IPS-15b (cell line): Measurements from ENCODE around the gene TTC39C.

Source experiments
- H3K27me3 ChIP-seq: one replicate; pipeline ENCODE4 v1.6.1; 2013; ENCODE audit warnings: low read length; ENCODE audit not compliant: control insufficient read depth, insufficient read depth
- H3K36me3 ChIP-seq: one replicate; pipeline ENCODE4 v1.6.1; 2013; ENCODE audit warnings: low read length; ENCODE audit not compliant: control insufficient read depth, insufficient read depth
- H3K4me1 ChIP-seq: one replicate; pipeline ENCODE4 v1.6.1; 2013; ENCODE audit warnings: mild to moderate bottlenecking, low read length; ENCODE audit not compliant: control insufficient read depth, insufficient read depth
- H3K4me3 ChIP-seq: one replicate; pipeline ENCODE4 v1.5.1; 2013; ENCODE audit warnings: low read depth, low read length
- H3K9ac ChIP-seq: one replicate; pipeline ENCODE4 v1.6.1; 2013; ENCODE audit warnings: low read depth, mild to moderate bottlenecking, low read length
- H3K9me3 ChIP-seq: one replicate; pipeline ENCODE4 v1.6.1; 2013; ENCODE audit warnings: mild to moderate bottlenecking, low read length; ENCODE audit not compliant: control insufficient read depth, insufficient read depth

The TTC39C gene

GRCh38 chr18:24173997-24174396 is 159.4 kb downstream of the TTC39C start:
- Histone ChIP-seq H3K4me1 (no peaks in the 10 kb centered on the region), H3K4me3 (no peak overlapping the region), H3K27me3 (no peaks in the 10 kb centered on the region), H3K36me3 (no peaks in the 10 kb centered on the region), H3K9me3 (no peaks in the 10 kb centered on the region), H3K9ac (no peak overlapping the region)

GRCh38 chr18:24176727-24177416 is 162.3 kb downstream of the TTC39C start:
- Histone ChIP-seq H3K9me3 (no peaks in the 10 kb centered on the region), H3K4me1 (peaks cover 2% of the 10 kb centered on the region), H3K27me3 (no peaks in the 10 kb centered on the region), H3K36me3 (no peaks in the 10 kb centered on the region), H3K4me3 (no peak overlapping the region), H3K9ac (no peak overlapping the region)

- H3K4me3 ChIP-seq = no peak overlapping the region
- no peaks in the 10 kb centered on the region for H3K36me3 ChIP-seq
- H3K9ac ChIP-seq = no peak overlapping the region
- peaks cover 3% of the 10 kb centered on the region for H3K4me1 ChIP-seq
- H3K27me3 ChIP-seq = no peaks in the 10 kb centered on the region
- H3K9me3 ChIP-seq = no peaks in the 10 kb centered on the region
Measured at GRCh38 chr18:24177499-24178133, 163.1 kb downstream of the TTC39C start.

GRCh38 chr18:24180048-24180447 is 165.5 kb downstream of the TTC39C start:
- H3K36me3 ChIP-seq = no peaks in the 10 kb centered on the region
- H3K4me1 ChIP-seq = peaks cover 3% of the 10 kb centered on the region
- H3K9me3 ChIP-seq = no peaks in the 10 kb centered on the region
- no peak overlapping the region for H3K9ac ChIP-seq
- H3K27me3 ChIP-seq = no peaks in the 10 kb centered on the region
- no peak overlapping the region for H3K4me3 ChIP-seq

- H3K9ac ChIP-seq = no peak overlapping the region
- no peak overlapping the region for H3K4me3 ChIP-seq
- H3K36me3 ChIP-seq = no peaks in the 10 kb centered on the region
- no peaks in the 10 kb centered on the region for H3K27me3 ChIP-seq
- H3K9me3 ChIP-seq = no peaks in the 10 kb centered on the region
- H3K4me1 ChIP-seq = peaks cover 3% of the 10 kb centered on the region
Measured at GRCh38 chr18:24181806-24182205, 167.3 kb downstream of the TTC39C start.
